ENCODE results near the gene DDOST.

DDOST gene

GRCh38 chr1:20661207-20662109, at the start of gene DDOST:
Gene DDOST (minus strand): TSS chr1:20661369. CDS start chr1:20661350, 19 bp downstream.
- FAIRE-seq: peak; percentile 96
- DNase-seq (ENCODE audit: low spot score): peak; percentile 98

DNA sequence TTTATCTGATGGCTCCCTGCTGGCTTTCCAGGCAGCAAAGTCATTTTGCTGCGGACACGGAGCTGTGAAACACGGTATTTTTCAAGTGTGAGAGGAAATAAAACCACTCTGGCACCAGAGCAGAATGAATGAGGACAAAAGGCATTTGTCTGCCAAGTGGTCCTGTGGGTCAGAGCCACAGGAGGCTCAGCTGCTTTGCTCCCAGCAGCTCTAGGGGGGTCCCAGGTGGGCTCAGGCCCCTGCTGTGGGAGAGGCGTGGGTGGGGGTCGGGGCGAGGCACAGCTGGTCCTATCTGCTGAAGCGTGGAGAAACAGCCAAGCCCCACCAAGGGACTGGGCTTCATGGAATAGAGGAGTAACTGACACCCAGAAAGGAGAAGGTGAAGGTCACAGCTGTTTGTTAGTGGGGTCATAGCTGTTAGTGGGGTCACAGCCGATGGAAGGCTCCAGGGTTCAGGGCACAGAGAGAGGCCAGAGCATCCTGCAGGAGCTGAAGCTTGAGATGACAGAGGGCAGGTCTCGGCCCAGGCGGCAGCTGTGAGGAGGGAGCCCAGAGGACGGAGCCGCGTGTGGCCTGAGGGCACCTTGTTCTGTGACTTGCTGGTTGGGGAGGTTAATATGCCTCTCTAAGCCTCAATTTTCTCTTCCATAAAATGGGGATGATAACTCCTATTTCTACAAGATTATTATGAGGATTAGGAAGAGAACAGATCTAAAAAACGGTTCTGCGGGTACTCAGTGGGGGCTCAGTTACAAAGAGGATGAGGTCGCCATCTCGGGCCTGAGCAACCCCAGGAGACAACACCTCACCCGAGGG, 49.5 kb upstream of the DDOST start:
- no peak for FAIRE-seq
- no peak for DNase-seq (ENCODE audit: low spot score)

DNA sequence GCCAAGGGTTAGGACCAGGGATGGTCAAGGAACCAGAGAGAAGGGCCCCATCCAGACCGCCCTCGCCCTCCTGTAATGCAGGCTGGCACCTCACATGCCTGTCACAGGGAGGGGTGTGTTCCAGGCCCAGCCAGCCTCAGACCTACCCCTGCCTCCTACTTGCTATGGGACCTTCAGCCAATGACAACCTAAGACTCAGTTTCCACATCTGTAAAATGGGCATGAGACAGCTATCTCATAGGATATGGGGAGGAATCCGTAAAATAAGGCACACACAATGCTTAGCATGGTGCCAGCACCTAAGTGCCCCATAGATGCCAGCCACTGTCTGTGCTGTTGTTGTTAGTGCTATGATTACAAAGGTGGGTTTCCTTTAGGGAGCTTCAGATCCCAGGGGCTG, 48.7 kb upstream of the DDOST start:
- no peak for DNase-seq (ENCODE audit: low spot score)
- FAIRE-seq: no peak

- FAIRE-seq: no peak
Measured at GRCh38 chr1:20708891-20709290, 47.7 kb upstream of the DDOST start.

GRCh38 chr1:20708057-20708456, 46.9 kb upstream of the DDOST start:
- DNase-seq (ENCODE audit: low spot score) (no peak), FAIRE-seq (no peak)

More at GRCh38 chr1:20708891-20709290, 47.7 kb upstream of the DDOST start:
- no peak for DNase-seq (ENCODE audit: low spot score)

- peak; percentile 59 for FAIRE-seq
- no peak for DNase-seq (ENCODE audit: low spot score)
Measured at GRCh38 chr1:20706841-20707240, 45.7 kb upstream of the DDOST start.

DNA sequence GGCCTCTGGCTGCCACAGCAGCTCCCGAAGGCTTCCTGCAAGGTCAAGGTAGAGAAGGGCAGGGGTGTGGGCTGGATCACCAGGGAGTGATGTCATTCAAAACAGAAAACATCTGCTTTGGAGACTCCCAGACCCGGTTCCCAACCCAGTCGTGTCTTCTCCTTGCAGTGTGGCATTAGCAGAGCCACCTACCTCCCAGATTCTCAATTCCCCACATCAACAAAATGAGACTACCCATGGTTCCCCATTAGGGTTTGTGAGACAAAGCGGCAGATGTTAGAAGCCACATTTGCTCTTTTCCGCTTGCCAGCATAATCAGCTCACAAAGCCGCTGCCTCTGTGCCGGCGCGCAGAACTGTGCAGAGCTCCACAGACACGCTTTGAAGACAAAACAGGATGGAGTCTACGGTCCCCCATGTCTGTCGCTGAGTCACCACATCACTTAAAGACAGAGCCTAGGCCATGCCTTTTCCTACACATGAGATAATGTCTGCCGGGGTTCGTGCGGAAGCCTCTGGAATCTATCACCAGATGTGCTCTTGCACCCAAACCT, 44.1 kb upstream of the DDOST start:
- FAIRE-seq: no peak

DNA sequence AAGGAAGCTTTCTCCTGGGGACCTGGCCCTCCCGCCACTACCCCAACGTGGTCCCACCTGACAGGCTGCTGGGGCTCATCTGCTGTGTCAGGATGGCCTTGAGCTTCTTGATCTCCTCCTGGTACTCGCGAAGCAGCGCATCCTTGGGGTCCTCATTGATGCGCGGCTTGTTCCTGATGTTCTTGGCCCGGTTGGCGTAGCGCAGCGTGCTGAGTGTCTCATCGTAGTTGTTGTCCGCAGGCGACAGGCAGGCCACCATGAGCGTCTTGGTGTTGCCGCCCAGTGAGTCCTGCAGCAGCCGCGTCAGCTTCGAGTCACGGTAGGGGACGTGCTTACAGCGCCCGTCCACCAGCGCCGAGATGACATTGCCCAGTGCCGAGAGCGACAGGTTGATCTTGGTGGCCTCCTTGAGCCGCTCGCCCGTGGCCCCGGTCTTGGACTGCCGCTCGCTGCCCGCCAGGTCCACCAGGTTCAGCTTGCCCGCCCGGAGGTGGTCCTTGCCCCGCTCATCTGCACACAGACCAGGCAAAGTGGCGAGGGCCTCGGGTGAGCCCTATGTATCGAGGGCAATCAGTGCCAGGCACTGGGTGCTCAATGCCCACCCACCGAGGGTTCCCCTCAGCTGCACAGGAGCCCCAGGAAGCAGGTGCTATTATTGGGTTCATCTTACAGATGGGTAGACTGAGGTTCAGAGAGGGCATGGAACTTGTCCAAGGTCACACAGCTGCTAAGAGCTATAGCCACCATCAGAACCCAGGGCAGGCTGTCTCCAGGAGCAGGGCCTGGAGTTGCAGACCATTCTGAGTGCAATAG, 43.4 kb upstream of the DDOST start:
- DNase-seq (ENCODE audit: low spot score) (no peak), FAIRE-seq (no peak)

More for the DNA sequence above, 44.1 kb upstream of the DDOST start:
- no peak for DNase-seq (ENCODE audit: low spot score)

DNA sequence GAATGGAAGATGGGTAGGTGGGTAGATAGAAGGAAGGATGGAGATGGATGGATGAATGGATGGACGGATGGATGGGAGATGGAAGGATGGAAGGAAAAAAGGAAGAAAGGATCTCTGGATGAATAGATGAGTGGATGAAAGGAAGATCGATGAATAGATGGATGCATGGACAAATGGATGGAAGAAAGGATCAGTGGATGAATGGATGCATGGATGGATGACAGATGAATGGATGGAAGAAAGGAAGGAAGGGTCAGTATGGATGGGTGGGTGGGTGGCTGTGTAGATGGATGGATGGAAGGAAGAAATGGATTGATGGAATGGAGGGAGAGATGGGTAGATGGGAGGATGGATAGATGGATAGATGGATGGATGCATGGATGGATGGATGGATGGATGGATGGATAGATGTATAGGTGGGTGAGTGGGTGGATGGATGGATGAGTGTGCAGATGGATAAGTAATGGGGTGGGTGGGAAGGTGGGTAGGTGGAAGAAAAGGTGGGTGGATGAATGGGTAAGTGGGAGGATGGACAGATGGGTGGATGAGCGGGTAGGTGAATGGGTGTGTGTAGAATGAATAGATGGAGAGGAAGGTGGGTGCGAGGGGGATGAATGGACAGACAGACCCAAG, 42.1 kb upstream of the DDOST start:
- peak; percentile 91 for FAIRE-seq

GRCh38 chr1:20702416-20702815, 41.2 kb upstream of the DDOST start:
- DNase-seq (ENCODE audit: low spot score) (no peak), FAIRE-seq (no peak)

More for the DNA sequence above, 42.1 kb upstream of the DDOST start:
- DNase-seq (ENCODE audit: low spot score): no peak

GRCh38 chr1:20701847-20702246, 40.7 kb upstream of the DDOST start:
- FAIRE-seq: no peak
- DNase-seq (ENCODE audit: low spot score): no peak

- FAIRE-seq: no peak
- no peak for DNase-seq (ENCODE audit: low spot score)
Measured at GRCh38 chr1:20701446-20701845, 40.3 kb upstream of the DDOST start.

GRCh38 chr1:20700636-20701215, 39.6 kb upstream of the DDOST start:
- DNase-seq (ENCODE audit: low spot score) (no peak), FAIRE-seq (no peak)

GRCh38 chr1:20699558-20699957, 38.4 kb upstream of the DDOST start:
- FAIRE-seq (no peak), DNase-seq (ENCODE audit: low spot score) (no peak)

DNA sequence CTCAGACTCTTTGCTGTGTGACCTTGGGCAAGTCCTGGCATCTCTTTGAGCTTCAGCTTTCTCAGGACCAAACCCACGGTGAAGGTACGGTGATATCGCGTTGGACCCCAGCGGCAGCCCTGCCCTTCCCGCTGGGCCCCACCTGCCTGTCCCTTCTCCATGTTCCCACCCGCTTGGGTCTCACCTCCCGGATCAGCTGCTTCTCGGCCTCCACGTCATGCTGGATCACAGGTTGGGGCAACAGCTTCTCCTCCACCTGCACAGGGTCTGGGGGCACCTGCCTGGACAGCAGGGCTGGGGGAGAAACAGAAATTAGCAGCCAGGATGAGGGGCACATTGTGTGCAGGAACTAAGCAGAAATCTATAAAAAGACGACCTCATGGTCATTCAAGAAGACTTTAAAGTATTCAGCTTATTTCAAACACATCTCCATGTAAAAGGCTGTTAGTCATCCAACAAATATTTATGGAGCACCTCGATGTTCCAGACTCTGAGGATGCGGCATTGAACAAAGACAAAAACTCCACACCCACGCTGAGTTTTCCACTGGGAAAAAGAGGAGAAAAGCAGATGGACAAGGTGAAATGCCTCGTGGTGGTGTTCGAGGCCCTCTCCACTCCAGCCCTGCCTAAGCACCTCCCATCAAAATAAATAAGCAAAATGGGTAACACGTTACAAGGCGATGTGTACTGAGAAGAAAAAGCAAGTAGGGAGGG, 37.2 kb upstream of the DDOST start:
- FAIRE-seq (no peak), DNase-seq (ENCODE audit: low spot score) (peak; percentile 54)

DNA sequence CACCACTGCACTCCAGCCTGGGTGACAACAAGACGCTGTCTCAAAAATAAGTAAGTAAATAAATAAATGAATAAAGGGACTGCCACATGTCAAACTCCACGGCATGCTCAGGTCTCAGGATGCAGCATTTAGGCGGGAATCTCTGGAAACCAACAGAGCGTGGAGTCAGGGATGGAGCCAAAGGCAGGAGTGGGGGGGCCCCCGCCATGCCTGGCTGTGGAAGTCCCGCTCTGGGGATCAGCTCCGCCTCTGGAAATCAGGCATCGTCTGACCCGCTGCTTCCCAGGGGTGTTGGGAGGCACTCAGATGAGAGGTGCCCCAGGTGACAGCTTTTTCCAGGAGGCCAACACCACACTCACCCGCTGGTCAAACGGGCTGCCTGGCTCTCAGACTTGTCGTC, 36.4 kb upstream of the DDOST start:
- DNase-seq (ENCODE audit: low spot score) (no peak), FAIRE-seq (no peak)

DNA sequence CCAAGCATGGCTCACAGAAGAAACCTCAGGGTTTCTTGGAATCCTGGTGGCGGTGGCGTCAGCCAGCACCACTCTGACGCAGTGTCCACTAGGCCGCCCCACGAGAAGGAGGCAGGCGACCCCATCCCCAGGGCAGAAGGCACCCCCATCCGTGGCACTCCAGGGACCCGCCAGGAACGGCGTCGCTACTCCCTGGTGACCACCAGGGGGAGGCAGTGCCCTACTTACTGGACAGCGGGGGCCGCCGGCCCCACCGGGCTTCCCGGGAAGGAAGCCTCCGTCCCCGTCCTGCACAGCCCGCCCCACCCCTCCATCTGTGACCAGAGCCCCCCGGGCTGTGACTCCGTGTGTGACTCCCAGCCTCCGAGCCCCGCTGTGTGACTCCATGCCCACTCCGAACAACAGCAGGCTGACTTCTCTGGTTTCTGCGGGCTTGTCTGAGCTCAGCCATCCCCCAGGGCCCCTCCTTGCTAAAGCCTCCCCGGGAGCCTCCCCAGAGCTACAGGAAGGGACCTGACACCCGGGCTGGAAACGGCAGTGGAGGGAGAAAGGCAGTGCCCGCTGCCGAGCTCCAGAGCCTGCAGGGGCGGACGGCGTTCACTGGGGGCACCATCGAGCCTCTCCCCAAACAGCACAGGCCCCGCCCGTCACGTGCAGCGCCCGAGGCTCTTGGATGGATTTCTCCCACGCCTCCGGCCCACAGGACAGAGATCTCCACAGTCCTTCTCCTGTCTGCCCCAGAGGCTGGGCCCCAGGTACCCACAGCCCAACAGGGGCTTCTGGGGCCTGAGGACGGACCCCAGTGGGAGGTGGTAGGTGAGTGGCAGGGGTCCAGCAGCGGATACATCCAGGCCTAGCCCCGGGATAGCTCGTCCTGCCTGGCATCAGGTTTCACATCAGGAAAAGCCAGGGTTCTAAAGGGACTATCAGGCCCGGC, 35.5 kb upstream of the DDOST start:
- peak; percentile 95 for DNase-seq (ENCODE audit: low spot score)
- FAIRE-seq: peak; percentile 59

GRCh38 chr1:20695515-20695914, 34.3 kb upstream of the DDOST start:
- no peak for DNase-seq (ENCODE audit: low spot score)
- no peak for FAIRE-seq

All from urothelium cell line (cell line).